ENCODE data around the gene RSPH9.

RSPH9 gene

GRCh38 chr6:43668151-43669028 lies 23.6 kb downstream of the RSPH9 start:
- Histone ChIP-seq H3K9me3 (ENCODE audit: control insufficient read depth, low read length) (no peaks in the 10 kb centered on the region), H3K4me3 (ENCODE audit: insufficient read depth, low read depth, low read length) (no peak overlapping the region), H3K27me3 (ENCODE audit: control insufficient read depth, insufficient read depth, low read length, poor library complexity, severe bottlenecking) (no peaks in the 10 kb centered on the region), H3K4me1 (ENCODE audit: control insufficient read depth, insufficient read depth, low read length) (peaks cover 29% of the 10 kb centered on the region), H3K36me3 (ENCODE audit: control insufficient read depth, insufficient read depth, low read length) (peaks cover 3% of the 10 kb centered on the region), H3K27ac (ENCODE audit: insufficient read depth, low read depth, low read length, poor library complexity, severe bottlenecking) (no peak overlapping the region)
- 15 to 16% methylated on average over 17 of the region's 17 CpGs for WGBS, 2 experiments

GRCh38 chr6:43669050-43669921 lies 24.4 kb downstream of the RSPH9 start:
- WGBS, 2 experiments, result 78 to 80% methylated on average over 15 of the region's 15 CpGs
- Histone ChIP-seq H3K4me1 (ENCODE audit: control insufficient read depth, insufficient read depth, low read length) (peaks cover 29% of the 10 kb centered on the region), H3K36me3 (ENCODE audit: control insufficient read depth, insufficient read depth, low read length) (peaks cover 11% of the 10 kb centered on the region), H3K9me3 (ENCODE audit: control insufficient read depth, low read length) (no peaks in the 10 kb centered on the region), H3K4me3 (ENCODE audit: insufficient read depth, low read depth, low read length) (no peak overlapping the region), H3K27ac (ENCODE audit: insufficient read depth, low read depth, low read length, poor library complexity, severe bottlenecking) (peak overlapping the region; percentile 63), H3K27me3 (ENCODE audit: control insufficient read depth, insufficient read depth, low read length, poor library complexity, severe bottlenecking) (no peaks in the 10 kb centered on the region)

GRCh38 chr6:43669922-43670622 lies 25.2 kb downstream of the RSPH9 start:
- H3K9me3 ChIP-seq (ENCODE audit: control insufficient read depth, low read length), result no peaks in the 10 kb centered on the region
- no peak overlapping the region for H3K4me3 ChIP-seq (ENCODE audit: insufficient read depth, low read depth, low read length)
- peak overlapping the region; percentile 63 for H3K27ac ChIP-seq (ENCODE audit: insufficient read depth, low read depth, low read length, poor library complexity, severe bottlenecking)
- no peaks in the 10 kb centered on the region for H3K27me3 ChIP-seq (ENCODE audit: control insufficient read depth, insufficient read depth, low read length, poor library complexity, severe bottlenecking)
- WGBS, 2 experiments, result 88 to 90% methylated on average over 6 of the region's 6 CpGs
- H3K4me1 ChIP-seq (ENCODE audit: control insufficient read depth, insufficient read depth, low read length), result peaks cover 29% of the 10 kb centered on the region
- peaks cover 18% of the 10 kb centered on the region for H3K36me3 ChIP-seq (ENCODE audit: control insufficient read depth, insufficient read depth, low read length)

GRCh38 chr6:43670623-43670986 lies 25.8 kb downstream of the RSPH9 start:
- Histone ChIP-seq H3K4me3 (ENCODE audit: insufficient read depth, low read depth, low read length) (no peak overlapping the region), H3K9me3 (ENCODE audit: control insufficient read depth, low read length) (no peaks in the 10 kb centered on the region), H3K27ac (ENCODE audit: insufficient read depth, low read depth, low read length, poor library complexity, severe bottlenecking) (no peak overlapping the region), H3K36me3 (ENCODE audit: control insufficient read depth, insufficient read depth, low read length) (peaks cover 20% of the 10 kb centered on the region), H3K4me1 (ENCODE audit: control insufficient read depth, insufficient read depth, low read length) (peaks cover 29% of the 10 kb centered on the region), H3K27me3 (ENCODE audit: control insufficient read depth, insufficient read depth, low read length, poor library complexity, severe bottlenecking) (no peaks in the 10 kb centered on the region)
- WGBS, 2 experiments, result 97% methylated on average over 6 of the region's 6 CpGs

- H3K4me3 ChIP-seq (ENCODE audit: insufficient read depth, low read depth, low read length), result no peak overlapping the region
- H3K36me3 ChIP-seq (ENCODE audit: control insufficient read depth, insufficient read depth, low read length), result peaks cover 20% of the 10 kb centered on the region
- H3K27ac ChIP-seq (ENCODE audit: insufficient read depth, low read depth, low read length, poor library complexity, severe bottlenecking), result no peak overlapping the region
- H3K27me3 ChIP-seq (ENCODE audit: control insufficient read depth, insufficient read depth, low read length, poor library complexity, severe bottlenecking), result no peaks in the 10 kb centered on the region
- WGBS, 2 experiments, result 96% methylated on average over 8 of the region's 8 CpGs
- H3K4me1 ChIP-seq (ENCODE audit: control insufficient read depth, insufficient read depth, low read length), result peaks cover 29% of the 10 kb centered on the region
- no peaks in the 10 kb centered on the region for H3K9me3 ChIP-seq (ENCODE audit: control insufficient read depth, low read length)
These were observed 26.4 kb downstream of the RSPH9 start for GRCh38 chr6:43671011-43671800.

- Histone ChIP-seq H3K9me3 (ENCODE audit: control insufficient read depth, low read length) (no peaks in the 10 kb centered on the region), H3K4me3 (ENCODE audit: insufficient read depth, low read depth, low read length) (no peak overlapping the region), H3K4me1 (ENCODE audit: control insufficient read depth, insufficient read depth, low read length) (peaks cover 29% of the 10 kb centered on the region), H3K36me3 (ENCODE audit: control insufficient read depth, insufficient read depth, low read length) (peaks cover 20% of the 10 kb centered on the region), H3K27ac (ENCODE audit: insufficient read depth, low read depth, low read length, poor library complexity, severe bottlenecking) (no peak overlapping the region), H3K27me3 (ENCODE audit: control insufficient read depth, insufficient read depth, low read length, poor library complexity, severe bottlenecking) (no peaks in the 10 kb centered on the region)
- 93 to 95% methylated on average over 16 of the region's 16 CpGs for WGBS, 2 experiments
These were observed 27.2 kb downstream of the RSPH9 start for GRCh38 chr6:43671801-43672690.

- no peak overlapping the region for H3K27ac ChIP-seq (ENCODE audit: insufficient read depth, low read depth, low read length, poor library complexity, severe bottlenecking)
- no peaks in the 10 kb centered on the region for H3K27me3 ChIP-seq (ENCODE audit: control insufficient read depth, insufficient read depth, low read length, poor library complexity, severe bottlenecking)
- H3K36me3 ChIP-seq (ENCODE audit: control insufficient read depth, insufficient read depth, low read length), result peaks cover 29% of the 10 kb centered on the region
- peaks cover 16% of the 10 kb centered on the region for H3K4me1 ChIP-seq (ENCODE audit: control insufficient read depth, insufficient read depth, low read length)
- H3K9me3 ChIP-seq (ENCODE audit: control insufficient read depth, low read length), result no peaks in the 10 kb centered on the region
- H3K4me3 ChIP-seq (ENCODE audit: insufficient read depth, low read depth, low read length), result no peak overlapping the region
- WGBS, 2 experiments, result 95 to 96% methylated on average over 15 of the region's 15 CpGs
These were observed 28.7 kb downstream of the RSPH9 start for GRCh38 chr6:43673444-43674084.

GRCh38 chr6:43674291-43674690 lies 29.5 kb downstream of the RSPH9 start:
- Histone ChIP-seq H3K36me3 (ENCODE audit: control insufficient read depth, insufficient read depth, low read length) (peaks cover 29% of the 10 kb centered on the region), H3K9me3 (ENCODE audit: control insufficient read depth, low read length) (no peaks in the 10 kb centered on the region), H3K4me1 (ENCODE audit: control insufficient read depth, insufficient read depth, low read length) (peaks cover 10% of the 10 kb centered on the region), H3K4me3 (ENCODE audit: insufficient read depth, low read depth, low read length) (no peak overlapping the region), H3K27ac (ENCODE audit: insufficient read depth, low read depth, low read length, poor library complexity, severe bottlenecking) (no peak overlapping the region), H3K27me3 (ENCODE audit: control insufficient read depth, insufficient read depth, low read length, poor library complexity, severe bottlenecking) (no peaks in the 10 kb centered on the region)
- 86 to 100% methylated on average over 1 to 2 of the region's 2 CpGs for WGBS, 2 experiments

Data from ectodermal cell (in vitro differentiated cells).